A549 treated with dexamethasone at 1 μM for 4 hours (cell line): Measurements from ENCODE around the gene BTBD1. TPM values are rescaled to one million over a fixed set of nuclear protein-coding genes. Genes with fewer than 3 reads are reported as not detected.

Source experiments
- total RNA-seq: library from RNA; stranded (reverse); fragments of 200-300 nt; extraction: Qiagen RNA extraction; gene quantifications from 5 replicates; pipeline ENCODE4 v1.2.3, GENCODE V29; 2022

The BTBD1 gene
- total RNA-seq: 51.2 to 59.6 TPM (median 56.7 TPM) in 5 replicates

GRCh38 chr15:83066734-83067637 lies at the start of gene BTBD1:
TSS of gene BTBD1 (minus strand) at chr15:83067252. CDS start at chr15:83067151, 101 bp downstream.

GRCh38 chr15:83106994-83107840 lies 40.2 kb upstream of the BTBD1 start, which contains the start of gene TM6SF1:
TSS of gene TM6SF1 (plus strand) at chr15:83107645. CDS start at chr15:83107681, 36 bp downstream.

GRCh38 chr15:83011271-83012075 lies 55.6 kb downstream of the BTBD1 start, which contains the start of gene C15orf40:
TSS of gene C15orf40 (minus strand) at chr15:83011639. CDS start at chr15:83011607, 32 bp downstream.

GRCh38 chr15:82985688-82986441 lies 81.2 kb downstream of the BTBD1 start, which contains the start of gene RAMAC:
TSS of gene RAMAC (plus strand) at chr15:82986210. CDS start at chr15:82989019, 2,809 bp downstream.

Other genes with a start within 250 kb of the BTBD1 start
- gene HOMER2, start 114.5 kb downstream of the BTBD1 start, total RNA-seq: 15.9 to 26.1 TPM (median 24.6 TPM) in 5 replicates
- gene RAMAC, start 81.0 kb downstream of the BTBD1 start, total RNA-seq: 43.9 to 62.0 TPM (median 45.4 TPM) in 5 replicates
- 41.4 to 57.2 TPM (median 44.2 TPM) in 5 replicates for gene C15orf40, start 55.6 kb downstream of the BTBD1 start, total RNA-seq
- 0.06 to 0.20 TPM (median 0.12 TPM) in 5 replicates for gene TM6SF1, start 40.4 kb upstream of the BTBD1 start, total RNA-seq
- 59.5 to 72.8 TPM (median 67.3 TPM) in 5 replicates for gene HDGFL3, start 140.6 kb upstream of the BTBD1 start, total RNA-seq
- gene BNC1, start 217.4 kb upstream of the BTBD1 start, total RNA-seq: 0.72 to 0.98 TPM (median 0.92 TPM) in 5 replicates